SK-N-SH (cell line): Measurements from ENCODE around the gene CFDP1. TPM values are rescaled to one million over a fixed set of nuclear protein-coding genes. Genes with fewer than 3 reads are reported as not detected.
A peak's percentile ranks its signal among the peaks of the same experiment; 100 is the strongest.

Experiments
- CTCF ChIA-PET: fragments of 300-600, 350-600 bp; formaldehyde crosslinking; extraction: SDS; loops from one replicate; lab custom pipeline; 2021; lab: Yijun Ruan, JAX
- POLR2A ChIA-PET: fragments of 350-600 bp; sonication (Branson Sonifier 250); formaldehyde crosslinking; extraction: SDS; loops from one replicate; lab custom pipeline; 2020; ENCODE audit warnings: antibody characterized with exemption, inconsistent platforms; lab: Yijun Ruan, JAX
- DNase-seq: peaks from one replicate; pipeline ENCODE4 v3.0.0; 2012
- H2AFZ ChIP-seq: fragments of 200-600 bp; sonication (generic); 2 replicates; pipeline ENCODE4 v1.8.1; 2016; ENCODE audit warnings: antibody characterized with exemption, mild to moderate bottlenecking, low read depth
- H3F3A ChIP-seq: fragments of 200-600 bp; sonication (generic); replicated peaks from 2 replicates; pipeline ENCODE3; 2016; ENCODE audit warnings: antibody characterized with exemption, mild to moderate bottlenecking; ENCODE audit not compliant: insufficient read depth
- H3K27ac ChIP-seq, 2 experiments: fragments of 200-500 bp in 1 of 2; fragments of 200-600 bp in 1 of 2; sonication (Bioruptor generic) in 1 of 2; sonication (generic), shearing (Covaris generic) in 1 of 2; 2 replicates each; pipeline versions ENCODE4 v1.5.1 to v1.6.1; 2014 to 2016; ENCODE audit warnings: low read depth in 2 of 2, inconsistent platforms in 1 of 2, low read length in 1 of 2, mild to moderate bottlenecking in 1 of 2, mixed read lengths in 1 of 2
- H3K27me3 ChIP-seq: fragments of 200-600 bp; sonication (generic), shearing (Covaris generic); 2 replicates; pipeline ENCODE4 v1.6.1; 2016; ENCODE audit warnings: mixed run types; ENCODE audit not compliant: insufficient read depth
- H3K36me3 ChIP-seq, 2 experiments: fragments of 200-500 bp in 1 of 2; fragments of 200-600 bp in 1 of 2; sonication (Bioruptor generic) in 1 of 2; sonication (generic) in 1 of 2; replicated peaks in 1 of 2; 2 replicates each; pipeline versions ENCODE3 to v1.5.1; 2014 to 2016; ENCODE audit warnings: low read length in 1 of 2, mild to moderate bottlenecking in 1 of 2; ENCODE audit not compliant: insufficient read depth in 2 of 2, control insufficient read depth in 1 of 2
- H3K4me1 ChIP-seq, 2 experiments: fragments of 200-500 bp in 1 of 2; fragments of 200-600 bp in 1 of 2; sonication (Bioruptor generic) in 1 of 2; sonication (generic), shearing (Covaris generic) in 1 of 2; 2 replicates each; pipeline versions ENCODE4 v1.5.1 to v1.6.1; 2014 to 2016; ENCODE audit warnings: low read depth in 1 of 2, low read length in 1 of 2, mixed run types in 1 of 2; ENCODE audit not compliant: insufficient read depth in 2 of 2, control insufficient read depth in 1 of 2
- H3K4me2 ChIP-seq: fragments of 200-600 bp; sonication (generic), shearing (Covaris generic); 2 replicates; pipeline ENCODE4 v1.6.1; 2017; ENCODE audit warnings: mixed run types
- H3K4me3 ChIP-seq, 2 experiments: fragments of 200-500 bp in 1 of 2; fragments of 200-600 bp in 1 of 2; sonication (Bioruptor generic) in 1 of 2; sonication (generic), shearing (Covaris generic) in 1 of 2; 2 replicates each; pipeline versions ENCODE4 v1.5.1 to v1.8.1; 2014 to 2016; ENCODE audit warnings: low read depth in 2 of 2, inconsistent platforms in 1 of 2, low read length in 1 of 2, mild to moderate bottlenecking in 1 of 2, mixed read lengths in 1 of 2, moderate library complexity in 1 of 2
- H3K79me2 ChIP-seq: fragments of 200-600 bp; sonication (generic); 2 replicates; pipeline ENCODE4 v1.8.1; 2017; ENCODE audit warnings: mild to moderate bottlenecking; ENCODE audit not compliant: insufficient read depth
- H3K9ac ChIP-seq: fragments of 200-600 bp; sonication (generic); 2 replicates; pipeline ENCODE4 v1.6.1; 2017; ENCODE audit warnings: mixed run types
- H3K9me2 ChIP-seq: fragments of 200-600 bp; sonication (generic); 2 replicates; pipeline ENCODE4 v1.6.1; 2017; ENCODE audit warnings: mixed run types
- H3K9me3 ChIP-seq: fragments of 200-600 bp; sonication (generic); 2 replicates; pipeline ENCODE4 v1.6.1; 2017; ENCODE audit warnings: mixed run types, mild to moderate bottlenecking, moderate library complexity
- H4K20me1 ChIP-seq: fragments of 200-600 bp; sonication (generic); 2 replicates; pipeline ENCODE4 v1.6.1; 2017; ENCODE audit warnings: mild to moderate bottlenecking, mixed run types; ENCODE audit not compliant: insufficient read depth
- CHD2 ChIP-seq: fragments of 150-350 bp; IDR thresholded peaks from 2 replicates; pipeline ENCODE4 v1.6.1; 2018; ENCODE audit warnings: low read length; ENCODE audit not compliant: partially characterized antibody
- CTCF ChIP-seq: fragments of 200-600 bp; sonication (generic); IDR thresholded peaks from 2 replicates; pipeline ENCODE4 v1.6.1; 2017; ENCODE audit warnings: antibody characterized with exemption, mild to moderate bottlenecking, moderate library complexity
- ELF1 ChIP-seq: IDR thresholded peaks from 2 replicates; pipeline ENCODE4 v1.4.0; 2012
- EP300 ChIP-seq, 2 experiments: IDR thresholded peaks; 2 replicates each; pipeline versions ENCODE4 v1.4.0 to v1.6.1; 2012; ENCODE audit warnings: borderline replicate concordance in 1 of 2, low read depth in 1 of 2, low read length in 1 of 2
- EZH2phosphoT487 ChIP-seq: fragments of 200-600 bp; sonication (generic); IDR thresholded peaks from 2 replicates; pipeline ENCODE4 v1.6.1; 2017; ENCODE audit warnings: low read depth, mixed run types, mild to moderate bottlenecking, antibody characterized with exemption, moderate library complexity, borderline replicate concordance
- FOXM1 ChIP-seq: IDR thresholded peaks from 2 replicates; pipeline ENCODE4 v1.4.0; 2012; ENCODE audit warnings: low read depth, mild to moderate bottlenecking
- GABPA ChIP-seq: IDR thresholded peaks from 2 replicates; pipeline ENCODE4 v1.4.0; 2012; ENCODE audit warnings: low read depth, mild to moderate bottlenecking
- GATA2 ChIP-seq: sonication (generic); formaldehyde crosslinking; IDR thresholded peaks from 2 replicates; pipeline ENCODE4 v1.5.0; 2020; ENCODE audit warnings: mild to moderate bottlenecking, missing genetic modification reagents
- IRF3 ChIP-seq: fragments of 150-350 bp; IDR thresholded peaks from 2 replicates; pipeline ENCODE4 v1.6.1; 2016; ENCODE audit warnings: mild to moderate bottlenecking, low read depth, low read length
- MEF2A ChIP-seq: IDR thresholded peaks from 2 replicates; pipeline ENCODE4 v1.4.0; 2012; ENCODE audit warnings: low read depth, borderline replicate concordance
- MXI1 ChIP-seq: IDR thresholded peaks from 2 replicates; pipeline ENCODE4 v1.6.1; 2012; ENCODE audit warnings: mild to moderate bottlenecking, low read depth, low read length, improper control_type of control experiment
- NRF1 ChIP-seq: IDR thresholded peaks from 2 replicates; pipeline ENCODE4 v1.6.1; 2012; ENCODE audit warnings: low read depth, mild to moderate bottlenecking, low read length
- PBX3 ChIP-seq: IDR thresholded peaks from 2 replicates; pipeline ENCODE4; 2012
- POLR2AphosphoS5 ChIP-seq: IDR thresholded peaks from 2 replicates; pipeline ENCODE4 v1.6.1; 2012; ENCODE audit warnings: low read depth, low read length
- RAD21 ChIP-seq: IDR thresholded peaks from 2 replicates; pipeline ENCODE4 v1.6.1; 2012; ENCODE audit warnings: mild to moderate bottlenecking, low read length
- RCOR1 ChIP-seq: fragments of 150-350 bp; IDR thresholded peaks from 2 replicates; pipeline ENCODE4 v1.6.1; 2017; ENCODE audit warnings: antibody characterized with exemption, low read length
- SIN3A ChIP-seq: IDR thresholded peaks from 2 replicates; pipeline ENCODE4 v1.6.1; 2012; ENCODE audit warnings: low read depth, mild to moderate bottlenecking, low read length, moderate library complexity, borderline replicate concordance
- SMC3 ChIP-seq: IDR thresholded peaks from 2 replicates; pipeline ENCODE4 v1.6.1; 2012; ENCODE audit warnings: low read depth, low read length, improper control_type of control experiment
- TEAD4 ChIP-seq: IDR thresholded peaks from 2 replicates; pipeline ENCODE4 v1.4.0; 2012; ENCODE audit warnings: mild to moderate bottlenecking, borderline replicate concordance; ENCODE audit not compliant: insufficient read depth
- YY1 ChIP-seq: IDR thresholded peaks from 2 replicates; pipeline ENCODE4 v1.4.0; 2012; ENCODE audit warnings: low read depth, mild to moderate bottlenecking
- ZBTB33 ChIP-seq: IDR thresholded peaks from 2 replicates; pipeline ENCODE4 v1.4.0; 2012; ENCODE audit warnings: low read depth, borderline replicate concordance
- WGBS: methylation state at CpG from one replicate; pipeline ENCODE4 v1.1.6; 2017; ENCODE audit warnings: low lambda C conversion rate; 5-methylcytosine and 5-hydroxymethylcytosine counted together
- polyA plus RNA-seq, 3 experiments: library from polyadenylated mRNA; depleted of rRNA; stranded (reverse); fragments of >200 nt; gene quantifications; 2 replicates each; pipeline ENCODE4 v1.2.3, GENCODE V29; 2012

The CFDP1 gene
- polyA plus RNA-seq, 1 of the 3 experiments (the other 2 are of a cell fraction), result 46.0 TPM

- H3K4me2 ChIP-seq, result no peak overlapping the region
- TF ChIP-seq ZBTB33 (no peak), TEAD4 (no peak), MEF2A (no peak), CHD2 (no peak), EZH2phosphoT487 (no peak), MXI1 (peak; percentile 45; the same call in 1 of the 2 replicates), RCOR1 (no peak), RAD21 (peak; percentile 92), FOXM1 (no peak), SMC3 (peak; percentile 94), GABPA (no peak), IRF3 (no peak), GATA2 (CRISPR knock-in tag) (no peak), POLR2AphosphoS5 (no peak), EP300 (IDR thresholded peaks at IDR 0.05; ENCODE audit: borderline replicate concordance in 1 of 2, low read depth in 1 of 2, low read length in 1 of 2) (no peak), CTCF (peak; percentile 74), NRF1 (no peak), PBX3 (no peak), YY1 (no peak), SIN3A (no peak), ELF1 (no peak)
- no peaks in the 10 kb centered on the region for H3K4me1 ChIP-seq
- H3K9ac ChIP-seq, result no peak overlapping the region
- H3F3A ChIP-seq, result no peaks in the 10 kb centered on the region
- ChIA-PET CTCF (interaction anchor here (0.6 to 5.4 kb wide), 28 partner anchors 8 to 1700 kb away, joined by 3 to 40 read pairs (median 5); partner anchors contain the start of genes ADAT1, CHST6 and GABARAPL2), POLR2A (no interaction called here)
- no peaks in the 10 kb centered on the region for H3K9me2 ChIP-seq
- WGBS, result 15% methylated on average over 9 of the region's 10 CpGs
- H2AFZ ChIP-seq, result peak overlapping the region; percentile 49; the same call in 1 of the 2 replicates
- H3K4me3 ChIP-seq, result no peak overlapping the region; a peak in 1 of 4 replicates
- peak; percentile 91 for DNase-seq
- no peak overlapping the region for H3K27ac ChIP-seq
- H3K27me3 ChIP-seq, result no peaks in the 10 kb centered on the region
- H3K36me3 ChIP-seq, result no peaks in the 10 kb centered on the region
- no peaks in the 10 kb centered on the region for H3K9me3 ChIP-seq
- H4K20me1 ChIP-seq, result no peaks in the 10 kb centered on the region
- H3K79me2 ChIP-seq, result no peaks in the 10 kb centered on the region
These were observed 38.7 kb upstream of the CFDP1 start for GRCh38 chr16:75471723-75472633.
